GM19043 (cell line): ENCODE results near the gene AGAP3.

Experiments
- ATAC-seq: cut with Tn5 transposase; IDR thresholded peaks from one replicate; pipeline ENCODE4 v1.9.1; 2021; ENCODE audit warnings: low read depth; ENCODE audit not compliant: unreplicated experiment

The AGAP3 gene

DNA sequence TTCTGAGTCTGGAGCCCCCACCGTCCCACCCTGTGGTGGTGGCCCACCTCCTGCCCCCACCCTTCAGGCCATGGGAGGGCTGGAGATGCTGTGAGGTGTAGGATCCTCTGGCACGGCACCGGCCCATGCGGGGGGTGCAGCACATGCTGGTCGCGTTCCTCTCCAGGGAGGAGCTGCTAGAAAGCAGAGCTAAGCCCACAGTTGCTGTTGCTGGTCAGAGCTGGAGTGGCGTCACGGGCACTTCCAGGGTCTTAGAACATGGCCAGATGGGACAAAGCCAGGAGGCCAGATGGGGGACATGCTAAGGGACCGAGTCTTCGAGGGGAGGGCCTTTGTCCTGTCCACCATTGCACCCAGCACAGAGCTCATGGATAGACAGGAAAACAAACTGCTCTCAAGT, 21.6 kb downstream of the AGAP3 start:
- no peak for ATAC-seq

DNA sequence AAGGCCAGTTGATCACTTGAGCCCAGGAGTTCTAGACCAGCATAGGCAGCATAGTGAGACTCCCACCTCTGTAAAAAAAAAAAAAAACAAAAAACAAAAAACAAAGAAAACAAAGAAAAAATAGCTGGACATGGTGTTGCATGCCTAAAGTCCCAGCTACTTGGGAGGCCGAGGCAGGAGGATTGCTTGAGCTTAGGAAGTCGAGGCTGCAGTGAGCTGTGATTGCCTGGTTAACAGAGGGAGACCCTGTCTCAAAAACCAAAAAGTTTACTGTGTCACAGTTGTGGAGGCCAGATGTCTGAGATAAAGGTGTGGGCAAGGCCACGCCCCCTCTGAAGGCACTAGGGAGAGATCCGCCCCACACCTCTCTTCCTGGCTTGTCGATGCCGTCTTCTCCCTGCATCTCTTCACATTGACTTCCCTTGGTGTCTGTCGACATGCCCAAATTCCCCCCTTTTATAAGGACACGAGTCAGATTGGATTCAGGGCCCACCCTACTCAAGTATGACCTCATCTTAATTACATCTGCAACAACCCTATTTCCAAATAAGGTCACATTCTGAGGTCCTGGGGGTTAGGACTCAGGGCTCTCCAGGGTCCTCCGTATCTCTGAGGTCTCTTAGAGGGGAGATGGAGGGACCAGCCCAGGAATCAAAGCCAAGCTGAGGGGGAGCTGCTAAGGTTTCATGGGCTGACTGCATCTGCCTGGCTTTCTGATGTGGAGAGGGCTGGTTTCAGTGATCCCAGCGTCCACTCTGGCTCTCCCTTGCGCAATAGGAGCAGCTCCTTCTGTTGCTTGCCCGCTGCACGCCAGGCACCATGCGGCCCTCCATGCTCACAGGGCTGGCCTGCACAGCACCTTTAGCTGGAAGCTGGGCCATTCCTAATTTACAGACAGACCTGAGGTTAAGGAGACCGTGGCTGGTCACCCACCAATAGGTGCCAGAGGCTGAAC, 23.1 kb downstream of the AGAP3 start:
- no peak for ATAC-seq

DNA sequence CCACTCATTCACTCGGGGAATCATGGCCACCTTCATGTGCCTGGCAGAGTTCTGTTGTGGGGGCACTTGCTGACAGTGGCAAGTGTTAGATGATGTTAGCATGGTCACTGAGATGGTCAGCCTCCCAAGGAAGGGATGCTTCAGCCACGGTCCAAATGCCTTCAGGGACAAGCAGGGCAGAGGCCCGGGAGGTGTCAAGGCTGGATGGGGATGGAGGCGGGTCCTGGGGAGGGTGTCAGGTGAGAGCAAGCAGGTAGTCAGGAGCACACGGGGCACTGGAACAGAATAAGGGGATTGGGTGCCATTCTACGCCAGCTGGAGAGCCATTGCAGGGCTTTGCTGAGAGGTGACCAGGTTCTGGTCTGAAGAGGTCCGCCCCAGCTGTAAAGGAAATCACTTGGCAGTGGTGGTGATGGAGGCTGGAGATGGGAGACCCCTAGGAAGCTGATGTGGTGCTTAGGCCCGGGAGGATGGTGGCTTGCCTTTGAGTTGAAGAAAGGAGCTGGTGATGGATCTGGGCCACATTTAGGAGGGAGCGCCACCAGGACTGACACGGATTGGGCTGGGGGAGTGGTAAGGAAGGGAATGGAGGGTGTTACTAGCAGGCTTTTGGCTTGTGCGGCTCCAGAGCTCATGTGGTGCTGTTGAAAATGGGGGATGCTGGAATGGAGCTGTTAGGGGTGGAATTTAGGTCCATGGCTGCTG, 24.1 kb downstream of the AGAP3 start:
- no peak for ATAC-seq

DNA sequence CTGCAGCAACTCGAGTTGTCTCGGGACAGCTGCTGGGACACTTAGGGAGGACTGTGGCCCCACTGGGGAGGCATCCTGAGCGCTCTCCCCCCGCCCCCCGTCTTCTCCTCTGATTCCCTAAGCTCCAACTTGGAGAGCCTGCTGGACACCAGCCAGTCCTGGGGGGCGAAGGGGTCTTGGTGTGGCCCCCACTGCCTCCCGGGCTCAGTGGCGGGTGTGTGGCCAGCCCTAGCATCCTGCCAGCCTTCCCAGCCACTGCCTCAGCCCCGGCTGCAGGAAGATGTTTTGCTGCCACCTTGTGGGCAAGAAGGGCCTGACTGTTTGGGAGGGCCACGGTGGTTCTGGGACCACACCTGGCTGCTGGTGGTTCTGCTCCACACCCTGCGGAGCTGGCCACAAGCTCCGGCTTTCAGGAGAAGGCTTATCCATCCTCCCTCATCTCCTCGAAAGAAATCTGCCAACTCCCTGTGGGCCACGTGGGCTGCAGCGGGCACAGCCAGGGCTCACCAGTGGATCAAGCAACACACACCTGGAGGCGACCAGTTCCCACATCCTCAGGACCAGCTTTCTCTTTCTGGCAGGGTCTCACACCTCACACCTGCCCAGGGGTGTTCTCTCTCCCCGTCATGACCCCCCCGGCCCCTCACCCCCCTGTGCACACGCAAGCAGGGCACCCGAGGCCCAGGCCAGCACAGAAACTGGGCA, 24.8 kb downstream of the AGAP3 start:
- no peak for ATAC-seq

DNA sequence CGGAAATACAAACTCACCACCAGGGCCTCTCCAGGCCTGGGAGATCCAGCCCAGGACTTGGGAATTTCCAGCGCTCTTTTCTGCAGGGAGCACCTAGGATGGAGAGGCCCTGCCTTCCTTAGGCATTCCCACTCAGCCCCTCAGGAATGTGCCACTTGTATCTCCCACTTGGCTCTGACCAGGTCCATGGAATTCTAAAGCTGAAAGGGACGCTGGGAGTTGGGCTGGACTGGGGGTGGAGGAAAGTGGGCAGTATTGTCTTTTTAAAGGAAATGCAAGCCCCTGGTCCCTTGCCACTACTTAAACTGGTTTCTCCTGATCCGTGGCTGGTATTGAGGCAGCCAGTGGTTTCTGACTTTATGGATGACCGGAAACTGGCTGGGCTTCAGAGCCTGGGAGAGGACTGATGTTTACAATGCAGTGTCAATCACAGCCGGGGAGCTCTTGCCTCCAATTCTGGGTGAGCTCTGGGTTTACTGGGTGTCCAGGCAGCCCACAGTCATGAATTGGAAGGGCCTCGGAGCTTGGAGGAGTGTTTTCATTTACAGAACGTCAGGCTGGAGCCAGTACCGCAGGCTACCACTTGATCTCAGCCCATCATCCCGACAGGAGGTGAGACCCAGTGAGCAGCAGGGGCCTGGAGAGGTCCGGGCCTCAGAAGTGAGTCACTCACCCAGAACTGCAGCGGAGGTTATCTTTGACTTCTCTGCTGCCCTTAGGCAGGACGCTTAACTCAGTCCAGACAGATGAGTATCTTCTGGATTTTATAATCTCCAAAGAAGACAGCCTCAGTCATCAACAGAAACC, 27.3 kb downstream of the AGAP3 start:
- ATAC-seq, result no peak

DNA sequence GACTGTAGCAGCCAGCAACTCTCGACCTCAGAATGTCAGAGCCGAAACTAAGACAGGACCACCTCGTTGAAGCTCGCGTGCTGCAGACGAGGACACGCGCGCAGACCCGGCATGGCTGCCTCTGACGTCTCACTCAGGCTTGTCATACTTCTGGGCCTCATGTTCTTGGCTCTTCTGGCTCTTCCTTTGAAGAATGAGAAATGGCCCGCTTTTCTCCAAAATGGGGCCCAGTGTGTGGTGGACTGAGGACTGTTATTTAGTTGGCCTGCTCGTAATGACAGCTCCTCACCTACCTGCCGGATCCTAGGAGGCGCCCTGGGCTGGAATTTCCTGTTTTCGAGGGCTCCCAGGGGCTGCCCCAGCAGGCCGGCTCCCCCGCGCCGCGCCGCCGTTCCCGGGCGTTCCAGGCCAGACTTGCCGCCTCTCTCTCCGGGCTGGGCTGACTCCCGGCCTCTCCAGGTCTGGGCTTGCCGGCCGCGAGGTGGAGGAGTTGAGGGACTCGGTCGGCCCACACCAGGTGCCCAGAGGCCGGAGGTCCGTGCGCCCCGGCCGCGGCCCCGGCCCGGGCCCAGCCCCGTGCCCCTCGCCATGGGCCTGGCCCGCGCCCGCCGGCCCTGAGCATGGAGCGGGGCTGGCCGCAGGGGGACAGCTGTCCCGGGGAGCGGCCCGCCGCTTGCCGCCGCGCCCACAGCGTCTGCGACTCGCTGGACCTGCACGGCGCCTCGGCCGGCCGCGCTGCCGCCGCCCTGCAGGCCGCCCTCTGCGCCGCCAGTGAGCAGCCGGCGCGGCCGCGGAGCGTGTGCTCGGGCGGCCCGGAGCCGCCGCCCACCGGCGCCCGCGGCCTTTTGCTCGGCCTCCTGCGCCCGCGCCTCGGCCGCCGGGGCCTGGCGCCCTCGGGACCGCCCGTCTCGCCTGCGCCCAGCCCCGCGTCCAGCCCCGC, 28.1 kb downstream of the AGAP3 start:
- ATAC-seq, result no peak

DNA sequence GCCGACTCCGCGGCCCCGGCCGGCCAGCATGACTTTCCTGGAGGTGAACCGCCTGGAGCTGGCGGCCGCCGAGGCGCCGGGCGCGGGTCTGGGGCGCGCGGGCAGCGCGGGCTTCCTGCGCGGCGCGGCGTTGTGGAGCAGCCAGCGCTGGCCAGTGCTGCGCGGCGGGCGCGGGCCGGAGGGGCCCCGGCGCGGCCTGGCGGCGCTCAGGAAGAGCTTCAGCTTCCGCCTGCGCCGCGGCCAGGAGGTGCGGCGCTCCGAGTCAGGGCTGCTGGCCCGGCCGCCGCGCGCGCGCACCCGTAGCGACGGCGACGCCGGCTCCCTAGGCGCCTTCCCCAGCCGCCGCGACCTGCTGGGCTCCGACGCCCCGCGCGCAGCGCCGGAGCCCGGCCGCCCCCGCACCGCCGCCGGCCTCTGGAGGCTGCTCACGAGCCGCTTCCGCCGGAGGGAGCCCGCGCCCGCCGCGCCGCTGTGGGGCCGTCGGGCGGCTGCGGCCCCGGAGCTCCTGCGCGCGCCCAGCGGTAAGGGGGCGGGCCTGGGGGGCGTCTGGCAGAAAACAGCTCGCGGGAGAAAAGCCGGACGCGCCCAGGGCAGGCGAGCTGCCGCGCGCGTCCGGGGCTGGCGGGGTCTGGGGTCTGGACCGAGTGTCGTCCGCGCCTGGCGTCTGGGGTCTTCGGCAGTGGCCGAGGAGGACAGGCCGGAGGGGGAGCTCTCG, 29.0 kb downstream of the AGAP3 start:
- no peak for ATAC-seq

DNA sequence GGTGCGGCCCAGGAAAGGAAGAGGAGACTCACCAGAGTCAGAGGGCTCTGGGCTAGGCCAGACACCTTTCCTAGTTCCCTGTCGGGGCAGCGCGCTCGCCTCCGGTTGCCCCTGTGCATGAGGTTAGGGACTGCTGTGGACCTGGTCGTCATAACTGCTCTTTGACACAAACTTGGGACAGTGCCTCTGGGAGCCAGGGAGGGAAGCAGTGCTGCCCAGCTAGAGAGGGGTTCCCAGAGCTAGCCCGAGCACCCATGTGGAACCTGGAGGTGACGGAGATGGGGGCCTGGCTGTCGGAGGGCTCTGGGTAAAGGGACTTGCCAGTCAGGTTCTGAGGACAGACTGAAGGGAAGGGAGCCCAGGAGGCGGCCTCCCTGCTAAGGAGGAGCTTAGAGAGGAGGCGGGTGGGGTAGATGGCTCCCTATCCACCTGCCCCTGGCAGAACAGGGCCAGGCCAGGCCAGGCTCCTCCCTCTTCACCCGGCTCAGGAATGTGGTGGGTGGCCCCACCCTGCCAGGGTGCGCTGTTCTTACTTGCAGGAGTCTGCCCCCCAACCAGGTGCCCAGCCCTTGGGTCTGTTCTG, 29.7 kb downstream of the AGAP3 start:
- ATAC-seq, result no peak

DNA sequence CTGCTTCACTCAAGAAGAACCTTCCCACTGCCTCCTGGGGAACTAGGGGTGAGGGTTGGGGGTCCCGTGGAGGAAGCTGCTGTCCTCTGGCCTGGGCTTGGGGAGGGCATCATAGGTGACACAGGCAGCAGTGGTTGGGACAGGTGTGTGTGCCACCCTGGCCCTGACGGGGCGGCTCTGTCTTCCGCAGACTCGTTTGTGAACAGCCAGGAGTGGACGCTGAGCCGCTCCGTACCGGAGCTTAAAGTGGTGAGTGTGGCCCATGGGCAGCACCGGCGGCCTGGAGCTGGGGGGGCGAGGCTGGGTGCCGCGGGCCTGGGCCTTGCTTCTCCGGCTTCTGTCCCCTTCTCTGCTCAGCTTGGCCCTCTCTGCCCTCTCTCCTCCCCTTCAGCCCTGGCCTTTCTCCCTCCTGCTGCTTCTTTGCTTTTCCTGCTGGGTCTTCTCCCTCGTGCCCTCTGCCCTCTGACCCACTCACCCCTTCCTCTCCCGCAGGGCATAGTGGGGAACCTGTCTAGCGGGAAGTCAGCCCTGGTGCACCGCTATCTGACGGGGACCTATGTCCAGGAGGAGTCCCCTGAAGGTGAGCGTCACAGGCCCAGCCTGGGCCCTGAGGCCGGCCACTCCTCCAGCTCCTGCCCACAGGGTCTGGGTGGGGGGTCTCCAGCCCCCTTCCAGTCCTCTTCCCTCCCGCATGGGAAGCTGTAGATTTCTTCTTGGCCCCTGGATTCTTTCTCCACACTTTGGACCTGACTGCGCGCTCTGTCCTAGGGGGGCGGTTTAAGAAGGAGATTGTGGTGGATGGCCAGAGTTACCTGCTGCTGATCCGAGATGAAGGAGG, 30.5 kb downstream of the AGAP3 start:
- no peak for ATAC-seq

DNA sequence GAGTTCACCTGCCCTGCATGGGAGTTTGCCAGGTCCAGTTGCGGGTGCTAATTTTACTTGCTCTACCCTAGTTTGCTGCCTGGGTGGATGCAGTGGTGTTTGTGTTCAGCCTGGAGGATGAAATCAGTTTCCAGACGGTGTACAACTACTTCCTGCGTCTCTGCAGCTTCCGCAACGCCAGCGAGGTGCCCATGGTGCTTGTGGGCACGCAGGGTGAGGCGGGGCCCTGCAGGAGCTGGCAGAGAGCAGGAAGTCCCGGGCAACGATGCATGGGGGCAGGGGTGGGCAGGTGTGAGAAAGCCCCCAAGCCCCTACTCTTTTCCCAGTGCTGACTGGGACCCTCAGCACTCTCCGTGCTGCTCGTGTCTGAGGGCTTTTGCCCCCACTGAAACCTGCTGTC, 31.3 kb downstream of the AGAP3 start:
- ATAC-seq, result no peak

DNA sequence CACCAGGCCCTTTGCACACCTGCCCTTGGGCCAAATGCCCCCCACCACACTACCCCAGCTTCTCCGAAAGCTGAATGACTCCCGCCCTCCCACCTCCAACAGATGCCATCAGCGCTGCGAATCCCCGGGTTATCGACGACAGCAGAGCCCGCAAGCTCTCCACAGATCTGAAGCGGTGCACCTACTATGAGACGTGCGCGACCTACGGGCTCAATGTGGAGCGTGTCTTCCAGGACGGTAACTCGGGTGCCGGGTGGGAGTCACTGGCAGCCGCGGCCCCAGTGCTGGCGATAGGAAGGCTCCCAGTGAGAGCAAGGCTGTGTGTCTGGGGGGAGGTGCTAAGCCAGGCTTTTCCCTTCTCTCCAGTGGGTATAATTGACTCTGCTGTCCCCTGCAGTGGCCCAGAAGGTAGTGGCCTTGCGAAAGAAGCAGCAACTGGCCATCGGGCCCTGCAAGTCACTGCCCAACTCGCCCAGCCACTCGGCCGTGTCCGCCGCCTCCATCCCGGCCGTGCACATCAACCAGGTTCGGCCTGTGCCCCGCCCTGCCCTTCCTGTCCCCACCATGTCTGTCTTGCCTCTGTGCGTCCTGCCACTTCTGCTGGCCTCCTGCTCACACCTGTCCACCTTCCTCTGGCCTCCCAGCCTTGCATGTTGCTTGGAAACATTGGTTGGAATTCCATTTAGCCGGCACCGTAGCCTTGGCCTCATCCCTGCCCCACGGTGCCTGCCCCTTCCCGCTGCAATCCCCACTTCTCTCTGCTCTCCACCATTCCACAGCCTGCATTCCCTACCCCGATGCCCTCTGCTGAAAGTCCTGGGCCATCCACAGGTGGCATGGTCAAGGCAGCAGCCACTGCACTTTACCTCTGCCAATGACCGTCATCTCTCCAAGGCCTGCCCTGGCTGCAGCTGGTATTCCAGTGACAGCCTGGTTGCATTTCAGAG, 32.1 kb downstream of the AGAP3 start:
- no peak for ATAC-seq

DNA sequence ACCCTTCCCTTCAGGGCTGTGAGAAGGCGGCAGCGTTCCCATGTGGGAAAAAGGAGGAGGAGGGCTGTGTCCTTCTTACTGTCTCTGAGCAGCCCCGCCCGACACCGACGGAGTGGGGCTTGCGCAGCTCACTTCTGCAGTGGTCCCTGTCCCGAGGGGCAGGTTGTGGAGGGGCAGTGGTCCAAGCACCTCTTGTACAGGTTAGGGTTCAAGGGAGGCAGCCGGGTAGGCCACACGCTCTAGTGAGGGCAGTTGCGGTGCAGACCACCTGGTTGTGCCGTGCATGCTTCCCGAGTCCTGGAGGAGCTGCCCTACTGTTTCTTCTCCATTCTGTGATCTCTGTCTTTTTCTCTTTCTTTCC, 32.8 kb downstream of the AGAP3 start:
- no peak for ATAC-seq

DNA sequence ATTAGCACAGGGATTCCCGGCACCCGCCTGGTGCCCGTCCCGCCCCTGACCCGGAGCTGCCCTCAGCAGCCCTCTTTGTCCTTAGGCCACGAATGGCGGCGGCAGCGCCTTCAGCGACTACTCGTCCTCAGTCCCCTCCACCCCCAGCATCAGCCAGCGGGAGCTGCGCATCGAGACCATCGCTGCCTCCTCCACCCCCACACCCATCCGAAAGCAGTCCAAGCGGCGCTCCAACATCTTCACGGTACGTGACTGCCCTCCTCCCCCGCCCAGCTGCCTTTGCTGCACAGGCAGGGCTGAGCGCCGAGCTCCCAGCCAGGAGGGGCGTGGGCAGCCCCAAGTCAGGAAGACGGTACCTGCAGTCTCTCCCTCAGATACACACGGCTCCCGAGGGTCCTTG, 33.6 kb downstream of the AGAP3 start:
- ATAC-seq, result no peak

DNA sequence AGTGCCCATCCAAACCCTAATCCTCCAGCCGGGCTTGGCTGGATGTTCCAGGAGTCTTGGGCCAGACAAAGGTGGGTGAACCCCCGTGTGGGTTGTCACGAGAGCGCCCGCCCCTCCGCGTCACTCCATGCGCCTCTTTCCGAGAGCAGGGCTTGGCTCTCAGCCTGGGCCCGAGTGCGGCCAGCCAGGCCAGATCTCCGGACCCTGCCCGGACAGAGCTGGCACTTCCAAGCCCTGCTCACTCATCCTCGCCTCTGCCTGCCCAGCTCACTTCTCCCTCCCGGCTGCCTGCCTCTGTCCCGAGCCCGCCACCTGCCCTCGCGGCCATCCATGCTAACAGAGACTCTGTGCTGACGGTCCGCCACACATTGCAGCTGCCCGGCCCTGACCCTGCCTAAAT, 34.6 kb downstream of the AGAP3 start:
- ATAC-seq, result no peak

DNA sequence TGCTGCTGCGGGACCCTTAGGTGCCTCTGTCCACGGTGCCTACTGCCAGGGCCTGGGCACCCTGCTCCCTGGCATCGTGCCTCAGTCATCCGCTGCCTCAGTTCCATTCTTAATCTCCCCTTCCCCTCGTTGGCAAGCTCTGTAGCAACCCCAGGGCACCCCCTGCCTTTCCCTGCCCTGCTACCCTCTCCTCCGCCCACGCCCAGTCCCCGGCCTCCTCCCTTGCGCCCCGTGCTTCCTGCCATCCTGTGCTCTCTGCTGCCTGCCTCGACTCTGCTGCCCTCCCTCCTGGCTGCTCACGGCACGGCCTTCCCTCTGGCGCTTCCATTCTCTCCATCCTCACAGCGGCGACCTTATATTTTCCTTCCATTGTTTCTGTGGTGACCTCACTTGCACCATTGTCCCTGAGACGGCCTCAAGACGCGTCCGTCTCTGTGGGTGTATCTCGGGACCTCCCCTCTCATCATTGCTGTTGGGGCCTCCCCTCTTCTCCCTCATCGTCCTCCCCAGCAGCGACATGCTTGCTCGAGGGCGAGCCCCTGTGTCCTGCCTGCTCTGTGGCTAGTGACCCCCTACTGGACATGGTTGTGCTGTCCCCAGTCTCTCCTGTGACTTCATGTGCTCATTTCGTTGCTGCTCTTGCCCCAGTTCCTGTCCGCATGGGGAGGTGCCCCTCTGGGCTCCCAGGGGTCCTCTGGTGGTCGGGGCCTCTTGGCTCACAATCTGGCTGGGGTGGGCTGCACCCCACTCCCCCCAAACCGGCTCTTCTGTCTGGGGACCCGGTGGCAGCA, 35.3 kb downstream of the AGAP3 start:
- no peak for ATAC-seq

DNA sequence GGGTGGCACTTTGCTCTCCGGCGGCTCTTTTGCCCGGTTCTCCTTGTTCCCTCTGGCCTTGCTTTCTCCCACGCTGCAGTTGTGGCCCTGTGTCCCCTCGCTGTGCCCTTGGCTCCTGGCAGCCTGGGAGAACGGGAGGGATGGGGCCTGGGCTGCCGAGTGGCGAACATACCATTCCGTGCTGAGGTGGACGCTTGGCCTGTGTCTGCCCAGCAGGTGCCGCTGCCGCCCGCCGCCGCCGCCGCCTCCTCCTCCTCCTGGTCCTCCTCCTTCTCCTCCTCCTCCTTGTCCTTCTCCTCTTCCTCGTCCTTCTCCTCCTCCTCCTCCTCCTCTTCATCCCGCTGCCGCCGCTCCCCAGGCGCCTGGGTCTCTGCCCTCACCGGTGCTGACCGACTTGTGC, 36.0 kb downstream of the AGAP3 start:
- no peak for ATAC-seq
